DOHH2 (cell line): ENCODE data around the gene ZIC1.

ENCODE experiments used
- H3F3A ChIP-seq: fragments of 200-600 bp; sonication (generic), shearing (Covaris generic); 2 replicates; pipeline ENCODE4 v1.6.0; 2016; ENCODE audit warnings: antibody characterized with exemption, mild to moderate bottlenecking; ENCODE audit not compliant: control insufficient read depth, insufficient read depth
- H3K27ac ChIP-seq: fragments of 200-600 bp; sonication (generic); 2 replicates; pipeline ENCODE4 v1.5.1; 2014; ENCODE audit warnings: low read depth, mild to moderate bottlenecking, low read length, moderate library complexity
- H3K27me3 ChIP-seq: fragments of 200-600 bp; sonication (generic); 2 replicates; pipeline ENCODE4 v1.6.1; 2014; ENCODE audit warnings: mild to moderate bottlenecking, low read length, mixed read lengths; ENCODE audit not compliant: control insufficient read depth
- H3K36me3 ChIP-seq: fragments of 200-600 bp; sonication (generic); 2 replicates; pipeline ENCODE4 v1.6.1; 2014; ENCODE audit warnings: mild to moderate bottlenecking, low read length, moderate library complexity, mixed read lengths; ENCODE audit not compliant: control insufficient read depth
- H3K4me1 ChIP-seq: fragments of 200-600 bp; sonication (generic); 2 replicates; pipeline ENCODE4 v1.6.1; 2014; ENCODE audit warnings: mild to moderate bottlenecking, low read length, mixed read lengths; ENCODE audit not compliant: control insufficient read depth
- H3K4me2 ChIP-seq: fragments of 200-600 bp; sonication (generic); 2 replicates; pipeline ENCODE4 v1.6.0; 2014; ENCODE audit warnings: mild to moderate bottlenecking, low read length, moderate library complexity
- H3K4me3 ChIP-seq: fragments of 200-600 bp; sonication (generic); 2 replicates; pipeline ENCODE4 v1.5.1; 2014; ENCODE audit warnings: mild to moderate bottlenecking, low read length, mixed read lengths
- H3K79me2 ChIP-seq: fragments of 200-600 bp; sonication (generic); 2 replicates; pipeline ENCODE4 v1.6.1; 2014; ENCODE audit warnings: mild to moderate bottlenecking, low read length, mixed read lengths; ENCODE audit not compliant: control insufficient read depth
- H3K9me2 ChIP-seq: fragments of 200-600 bp; sonication (generic); replicated peaks from 2 replicates; pipeline ENCODE4 v1.6.1; 2014; ENCODE audit warnings: mild to moderate bottlenecking, low read length, mixed read lengths; ENCODE audit not compliant: control insufficient read depth
- H3K9me3 ChIP-seq: fragments of 200-600 bp; sonication (generic); 2 replicates; pipeline ENCODE4 v1.6.1; 2014; ENCODE audit warnings: antibody characterized with exemption, low read length, mixed read lengths; ENCODE audit not compliant: control insufficient read depth, insufficient read depth
- H4K20me1 ChIP-seq: fragments of 200-600 bp; sonication (generic); 2 replicates; pipeline ENCODE4 v1.6.0; 2014; ENCODE audit warnings: low read depth, mild to moderate bottlenecking, antibody characterized with exemption, low read length, moderate library complexity; ENCODE audit not compliant: control insufficient read depth, insufficient read depth
- CTCF ChIP-seq: fragments of 200-600 bp; sonication (generic); IDR thresholded peaks from one replicate; pipeline ENCODE4 v1.5.1; 2014; ENCODE audit warnings: antibody characterized with exemption, mild to moderate bottlenecking, low read depth, low read length; ENCODE audit not compliant: poor library complexity, severe bottlenecking
- EZH2phosphoT487 ChIP-seq: fragments of 200-600 bp; sonication (generic); IDR thresholded peaks from 2 replicates; pipeline ENCODE4 v1.6.1; 2017; ENCODE audit warnings: borderline replicate concordance, mild to moderate bottlenecking, antibody characterized with exemption, low read length, moderate library complexity, mixed read lengths

ZIC1 gene

DNA sequence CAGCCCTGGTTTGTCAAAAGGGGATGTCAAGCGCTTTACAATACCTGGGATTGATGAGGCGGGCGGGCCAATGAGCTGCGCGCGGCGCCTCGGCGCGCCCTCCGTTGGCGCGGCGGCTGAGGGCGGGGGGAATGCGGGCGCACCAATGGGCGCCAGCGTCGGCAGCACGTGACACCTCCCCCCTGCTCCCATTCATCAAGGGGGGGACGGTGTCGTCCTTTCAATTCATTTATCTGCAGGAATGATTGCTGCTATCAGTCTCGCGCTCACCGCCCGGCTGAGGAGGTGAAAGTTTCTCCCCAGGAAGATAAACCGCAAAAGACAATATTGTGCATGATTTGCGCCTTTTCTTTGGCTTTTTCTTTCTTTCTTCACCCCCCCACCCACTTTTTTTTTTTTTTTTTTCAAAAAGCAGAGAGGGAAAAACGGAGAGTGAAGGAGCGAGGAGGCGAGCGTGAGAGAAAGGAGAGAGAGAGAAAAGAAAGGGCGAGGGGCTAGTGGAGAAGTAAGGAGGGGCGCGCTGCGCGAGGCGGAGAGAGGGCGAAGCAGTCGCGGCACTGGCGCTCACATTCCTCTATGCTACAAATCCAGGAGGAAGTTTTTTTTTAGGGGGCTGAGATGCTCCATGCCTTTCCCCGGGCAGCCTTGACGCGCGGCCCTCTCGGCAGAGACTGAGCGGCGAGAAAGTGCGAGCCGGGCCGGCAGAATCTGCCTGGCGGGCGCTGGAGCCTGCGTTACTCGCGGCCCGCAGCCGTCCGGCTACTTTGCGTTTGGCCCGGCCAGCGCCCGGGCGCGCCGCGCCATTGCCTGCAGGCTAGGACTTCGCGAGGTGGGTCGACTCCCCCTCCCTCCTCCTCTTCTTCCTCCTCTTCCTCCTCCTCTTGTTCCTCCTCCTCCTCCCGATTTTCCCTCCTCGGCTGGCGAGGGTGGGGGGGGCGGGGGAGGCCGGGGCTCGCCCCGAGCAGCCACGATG lies at the start of gene ZIC1:
Gene ZIC1 (plus strand): TSS at position 223 of the 973 bp plus-strand sequence. CDS start 748 bp downstream, at position 971.
- Histone ChIP-seq H4K20me1 (no peaks in the 10 kb centered on the region), H3K4me2 (no peak within 1 kb of the TSS), H3K36me3 (no peaks in the 10 kb centered on the region), H3K27me3 (no peaks in the 10 kb centered on the region), H3K4me3 (no peak within 1 kb of the TSS), H3K79me2 (no peaks in the 10 kb centered on the region), H3K9me3 (peaks cover 5% of the 10 kb centered on the region; the same call in 1 of the 2 replicates), H3F3A (no peaks in the 10 kb centered on the region), H3K9me2 (no peaks in the 10 kb centered on the region), H3K27ac (no peak within 1 kb of the TSS), H3K4me1 (no peaks in the 10 kb centered on the region)
- TF ChIP-seq CTCF: no peak
- TF ChIP-seq EZH2phosphoT487: no peak

- Histone ChIP-seq H3K4me3 (no peak overlapping the region), H3K79me2 (no peaks in the 10 kb centered on the region), H3K9me2 (no peaks in the 10 kb centered on the region), H3K27me3 (no peaks in the 10 kb centered on the region), H3K4me1 (no peaks in the 10 kb centered on the region), H3K9me3 (peaks cover 5% of the 10 kb centered on the region), H3F3A (no peaks in the 10 kb centered on the region), H3K4me2 (no peak overlapping the region), H3K27ac (no peak overlapping the region), H3K36me3 (no peaks in the 10 kb centered on the region), H4K20me1 (no peaks in the 10 kb centered on the region)
- no peak for TF ChIP-seq EZH2phosphoT487
- TF ChIP-seq CTCF: no peak
Measured at GRCh38 chr3:147360051-147360439, 49.1 kb upstream of the ZIC1 start.

DNA sequence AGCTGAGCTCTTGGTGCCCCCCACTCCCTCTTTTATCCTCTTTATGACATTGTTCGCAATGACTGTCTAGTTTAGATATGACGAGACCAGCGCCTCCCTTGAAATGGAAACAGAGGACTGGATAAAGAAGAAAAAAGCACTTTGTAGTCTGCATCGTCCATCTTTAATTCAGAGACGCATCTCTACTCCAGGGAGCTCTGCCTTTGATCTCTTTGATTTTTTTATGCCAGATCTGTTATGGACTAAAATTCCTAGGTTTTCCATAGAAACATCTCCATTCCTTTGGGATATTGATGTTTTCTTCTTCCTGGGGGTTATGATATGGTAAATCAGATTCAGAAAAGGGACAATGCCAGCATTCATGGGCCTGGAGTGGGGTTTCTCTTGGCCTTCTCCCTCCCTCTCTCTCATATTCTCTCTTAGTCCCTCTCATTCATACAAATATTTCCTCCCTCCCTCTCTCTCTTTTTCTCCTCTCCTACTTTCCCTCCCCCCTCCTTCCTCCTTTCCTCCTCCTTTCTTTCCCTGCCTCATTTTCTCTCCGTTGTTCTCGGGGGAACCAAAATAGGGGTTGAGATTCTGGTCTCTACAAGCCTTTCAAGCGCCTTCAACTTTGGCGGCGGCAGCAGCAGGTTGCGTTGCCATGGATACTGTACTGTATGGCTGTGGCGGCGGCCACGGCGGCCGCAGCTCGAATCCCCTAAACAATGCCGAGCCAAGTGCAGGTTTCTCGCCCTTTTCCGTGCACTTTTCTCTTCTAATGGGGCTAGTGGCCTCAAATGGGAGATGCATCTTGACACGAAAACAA lies 48.3 kb upstream of the ZIC1 start:
- H3K36me3 ChIP-seq: no peaks in the 10 kb centered on the region
- H4K20me1 ChIP-seq: no peaks in the 10 kb centered on the region
- peaks cover 5% of the 10 kb centered on the region for H3K9me3 ChIP-seq
- H3K79me2 ChIP-seq: no peaks in the 10 kb centered on the region
- no peaks in the 10 kb centered on the region for H3K27me3 ChIP-seq
- H3K4me3 ChIP-seq: no peak overlapping the region
- no peak overlapping the region for H3K4me2 ChIP-seq
- H3K27ac ChIP-seq: no peak overlapping the region
- no peaks in the 10 kb centered on the region for H3K4me1 ChIP-seq
- no peaks in the 10 kb centered on the region for H3F3A ChIP-seq
- TF ChIP-seq EZH2phosphoT487 (no peak), CTCF (no peak)
- no peaks in the 10 kb centered on the region for H3K9me2 ChIP-seq
